OCI-LY3 (cell line): ENCODE results near the gene REPS1.

Source experiments
- CTCF ChIP-seq: fragments of 200-600, 300-600 bp; sonication (generic); IDR thresholded peaks from 2 replicates; pipeline ENCODE4 v1.5.1; 2014; ENCODE audit warnings: antibody characterized with exemption, low read length, low read depth
- EZH2phosphoT487 ChIP-seq: fragments of 200-600 bp; shearing (Covaris generic); IDR thresholded peaks from 2 replicates; pipeline ENCODE4 v1.6.1; 2018; ENCODE audit warnings: antibody characterized with exemption, mixed run types, low read depth

- no peak for TF ChIP-seq CTCF
- TF ChIP-seq EZH2phosphoT487, result no peak
Observed at GRCh38 chr6:138957903-138958302, 30.1 kb downstream of the REPS1 start.
